T-helper 2 cell treated with Interferon-gamma antibody and Interleukin-4, amounts not matched to agents 5 μg/mL and 100 μg/mL, for 36 hours (primary cell): Measurements from ENCODE around the gene SLC7A6.
A peak's percentile ranks its signal among the peaks of the same experiment; 100 is the strongest.
"Not testable (repeated sequence)": the region's sequence is repeated elsewhere in the genome, so short reads cannot be mapped to it uniquely, and the experiment has no call there.

Experiments
- DNase-seq: peaks from one replicate; pipeline ENCODE4 v3.0.0; 2021; ENCODE audit warnings: low spot score
- H3K27ac Mint-ChIP-seq: one replicate; pipeline ENCODE4 v1.8.0; 2021; ENCODE audit warnings: mild to moderate bottlenecking, mixed read lengths
- H3K27me3 Mint-ChIP-seq: one replicate; pipeline ENCODE4 v1.8.0; 2021; ENCODE audit warnings: low read depth, mixed read lengths
- H3K36me3 Mint-ChIP-seq: one replicate; pipeline ENCODE4 v1.8.0; 2021; ENCODE audit warnings: low read depth, mixed read lengths
- H3K4me1 Mint-ChIP-seq: one replicate; pipeline ENCODE4 v1.8.0; 2021; ENCODE audit warnings: low read depth, mixed read lengths
- H3K4me3 Mint-ChIP-seq: one replicate; pipeline ENCODE4 v1.8.0; 2022; ENCODE audit warnings: mild to moderate bottlenecking, moderate library complexity, mixed read lengths
- H3K9me3 Mint-ChIP-seq: one replicate; pipeline ENCODE4 v1.8.0; 2021; ENCODE audit warnings: mixed read lengths

Gene SLC7A6

GRCh38 chr16:68288796-68289195 lies 24.5 kb downstream of the SLC7A6 start:
- not testable (repeated sequence) for H3K9me3 Mint-ChIP-seq, H3K4me3 Mint-ChIP-seq, H3K27me3 Mint-ChIP-seq, DNase-seq
- peak overlapping the region; percentile 92 for H3K27ac Mint-ChIP-seq
- H3K4me1 Mint-ChIP-seq = peaks cover 72% of the 10 kb centered on the region
- peaks cover 65% of the 10 kb centered on the region for H3K36me3 Mint-ChIP-seq

- Mint-ChIP-seq H3K9me3 (no peaks in the 10 kb centered on the region), H3K4me3 (peak overlapping the region; percentile 75)
Measured at GRCh38 chr16:68289202-68289601, 24.9 kb downstream of the SLC7A6 start.

GRCh38 chr16:68289621-68290329 lies 25.4 kb downstream of the SLC7A6 start:
- Mint-ChIP-seq H3K27me3 (no peaks in the 10 kb centered on the region), H3K36me3 (peaks cover 72% of the 10 kb centered on the region), H3K27ac (peak overlapping the region; percentile 92), H3K4me1 (peaks cover 65% of the 10 kb centered on the region), H3K9me3 (no peaks in the 10 kb centered on the region), H3K4me3 (peak overlapping the region; percentile 75)
- DNase-seq = peak; percentile 76

More at GRCh38 chr16:68289202-68289601, 24.9 kb downstream of the SLC7A6 start:
- Mint-ChIP-seq H3K27ac (peak overlapping the region; percentile 92), H3K36me3 (peaks cover 68% of the 10 kb centered on the region), H3K27me3 (no peaks in the 10 kb centered on the region), H3K4me1 (peaks cover 69% of the 10 kb centered on the region)
- no peak for DNase-seq

- no peaks in the 10 kb centered on the region for H3K9me3 Mint-ChIP-seq
- H3K4me3 Mint-ChIP-seq = peak overlapping the region; percentile 75
- peaks cover 62% of the 10 kb centered on the region for H3K4me1 Mint-ChIP-seq
- H3K27ac Mint-ChIP-seq = peak overlapping the region; percentile 92
- DNase-seq = no peak
- H3K27me3 Mint-ChIP-seq = no peaks in the 10 kb centered on the region
- peaks cover 73% of the 10 kb centered on the region for H3K36me3 Mint-ChIP-seq
Measured at GRCh38 chr16:68290450-68290849, 26.1 kb downstream of the SLC7A6 start.

- DNase-seq = no peak
- Mint-ChIP-seq H3K4me1 (peaks cover 57% of the 10 kb centered on the region), H3K27me3 (no peaks in the 10 kb centered on the region), H3K4me3 (peak overlapping the region; percentile 39), H3K9me3 (no peaks in the 10 kb centered on the region), H3K36me3 (peaks cover 75% of the 10 kb centered on the region), H3K27ac (peak overlapping the region; percentile 92)
Measured at GRCh38 chr16:68291227-68291626, 26.9 kb downstream of the SLC7A6 start.

GRCh38 chr16:68292425-68292824 lies 28.1 kb downstream of the SLC7A6 start:
- H3K4me1 Mint-ChIP-seq = peaks cover 48% of the 10 kb centered on the region
- DNase-seq = no peak
- H3K36me3 Mint-ChIP-seq = peaks cover 76% of the 10 kb centered on the region
- peak overlapping the region; percentile 92 for H3K27ac Mint-ChIP-seq
- no peaks in the 10 kb centered on the region for H3K9me3 Mint-ChIP-seq
- H3K27me3 Mint-ChIP-seq = no peaks in the 10 kb centered on the region
- peak overlapping the region; percentile 21 for H3K4me3 Mint-ChIP-seq

GRCh38 chr16:68296291-68296690 lies 32.0 kb downstream of the SLC7A6 start:
- Mint-ChIP-seq H3K4me3 (no peak overlapping the region), H3K4me1 (peaks cover 18% of the 10 kb centered on the region), H3K9me3 (no peaks in the 10 kb centered on the region), H3K27me3 (no peaks in the 10 kb centered on the region), H3K36me3 (peaks cover 80% of the 10 kb centered on the region), H3K27ac (no peak overlapping the region)
- no peak for DNase-seq

- Mint-ChIP-seq H3K27me3 (no peaks in the 10 kb centered on the region), H3K27ac (no peak overlapping the region), H3K4me3 (no peak overlapping the region), H3K36me3 (peaks cover 79% of the 10 kb centered on the region), H3K4me1 (peaks cover 14% of the 10 kb centered on the region), H3K9me3 (no peaks in the 10 kb centered on the region)
- no peak for DNase-seq
Measured at GRCh38 chr16:68296693-68297092, 32.4 kb downstream of the SLC7A6 start.

- no peaks in the 10 kb centered on the region for H3K27me3 Mint-ChIP-seq
- H3K4me3 Mint-ChIP-seq = no peak overlapping the region
- H3K27ac Mint-ChIP-seq = no peak overlapping the region
- no peaks in the 10 kb centered on the region for H3K9me3 Mint-ChIP-seq
- no peak for DNase-seq
- peaks cover 80% of the 10 kb centered on the region for H3K36me3 Mint-ChIP-seq
- peaks cover 7% of the 10 kb centered on the region for H3K4me1 Mint-ChIP-seq
Measured at GRCh38 chr16:68297908-68298307, 33.6 kb downstream of the SLC7A6 start.

GRCh38 chr16:68298312-68298711 lies 34.0 kb downstream of the SLC7A6 start:
- Mint-ChIP-seq H3K9me3 (no peaks in the 10 kb centered on the region), H3K4me1 (peaks cover 7% of the 10 kb centered on the region), H3K27ac (peak overlapping the region; percentile 17), H3K36me3 (peaks cover 80% of the 10 kb centered on the region), H3K27me3 (no peaks in the 10 kb centered on the region), H3K4me3 (no peak overlapping the region)
- no peak for DNase-seq

GRCh38 chr16:68298907-68299561 lies 34.7 kb downstream of the SLC7A6 start:
- H3K27ac Mint-ChIP-seq = peak overlapping the region; percentile 39
- H3K9me3 Mint-ChIP-seq = no peaks in the 10 kb centered on the region
- no peaks in the 10 kb centered on the region for H3K27me3 Mint-ChIP-seq
- H3K4me1 Mint-ChIP-seq = peaks cover 3% of the 10 kb centered on the region
- H3K4me3 Mint-ChIP-seq = no peak overlapping the region
- DNase-seq = no peak
- H3K36me3 Mint-ChIP-seq = peaks cover 82% of the 10 kb centered on the region

- H3K36me3 Mint-ChIP-seq = peaks cover 77% of the 10 kb centered on the region
- no peaks in the 10 kb centered on the region for H3K27me3 Mint-ChIP-seq
- DNase-seq = no peak
- no peaks in the 10 kb centered on the region for H3K4me1 Mint-ChIP-seq
- peak overlapping the region; percentile 39 for H3K27ac Mint-ChIP-seq
- no peak overlapping the region for H3K4me3 Mint-ChIP-seq
- H3K9me3 Mint-ChIP-seq = no peaks in the 10 kb centered on the region
Measured at GRCh38 chr16:68299571-68300453, 35.5 kb downstream of the SLC7A6 start.

- Mint-ChIP-seq H3K27me3 (no peaks in the 10 kb centered on the region), H3K27ac (no peak overlapping the region), H3K36me3 (peaks cover 76% of the 10 kb centered on the region), H3K9me3 (no peaks in the 10 kb centered on the region), H3K4me3 (no peak overlapping the region), H3K4me1 (no peaks in the 10 kb centered on the region)
- DNase-seq = no peak
Measured at GRCh38 chr16:68300734-68301459, 36.6 kb downstream of the SLC7A6 start.
